NCI-H446 treated with DMSO at 0.1 percent for 48 hours (cell line): Measurements from ENCODE around the gene IKZF2.

Source experiments
- DNase-seq: peaks from one replicate; lab custom pipeline; 2025; lab: John Stamatoyannopoulos, UW

The IKZF2 gene

DNA sequence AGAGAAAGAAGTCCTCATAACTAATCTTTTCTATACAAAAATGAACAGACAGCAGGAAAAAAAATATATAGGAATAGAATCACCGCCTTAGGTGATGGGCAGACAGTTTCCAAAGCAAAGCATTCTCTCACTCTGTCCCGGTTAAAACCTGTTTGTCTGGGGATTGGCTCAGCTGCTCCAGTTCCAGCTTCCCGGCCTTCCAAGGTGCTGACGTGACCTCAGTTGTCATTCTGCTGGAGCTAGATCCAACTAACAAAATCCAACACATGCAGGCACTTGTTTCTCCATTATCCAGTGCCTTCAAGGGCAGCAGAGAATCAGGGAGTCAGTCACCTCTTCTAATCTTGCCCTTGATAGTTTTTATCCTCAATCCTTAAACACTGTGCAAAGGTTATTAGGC is 52.8 kb downstream of the IKZF2 start:
- DNase-seq: no peak

DNA sequence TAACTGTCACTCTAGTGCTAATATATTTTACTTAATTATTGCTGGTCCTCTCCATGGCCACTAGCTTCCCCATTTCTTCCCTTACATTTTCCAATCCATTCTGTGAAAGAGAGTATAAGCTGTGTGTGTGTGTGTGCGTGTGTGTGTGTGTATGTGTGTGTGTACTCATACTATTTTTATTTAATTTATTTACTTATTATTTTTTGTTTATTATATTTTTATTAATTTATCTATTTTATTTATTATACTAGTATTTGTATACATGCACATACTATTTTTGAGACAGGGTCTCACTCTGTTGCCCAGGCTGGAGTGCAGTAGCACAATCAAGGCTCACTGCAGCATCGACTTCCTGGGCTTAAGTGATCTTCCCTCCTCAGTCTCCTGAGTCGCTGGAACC is 59.6 kb downstream of the IKZF2 start:
- DNase-seq: no peak

DNA sequence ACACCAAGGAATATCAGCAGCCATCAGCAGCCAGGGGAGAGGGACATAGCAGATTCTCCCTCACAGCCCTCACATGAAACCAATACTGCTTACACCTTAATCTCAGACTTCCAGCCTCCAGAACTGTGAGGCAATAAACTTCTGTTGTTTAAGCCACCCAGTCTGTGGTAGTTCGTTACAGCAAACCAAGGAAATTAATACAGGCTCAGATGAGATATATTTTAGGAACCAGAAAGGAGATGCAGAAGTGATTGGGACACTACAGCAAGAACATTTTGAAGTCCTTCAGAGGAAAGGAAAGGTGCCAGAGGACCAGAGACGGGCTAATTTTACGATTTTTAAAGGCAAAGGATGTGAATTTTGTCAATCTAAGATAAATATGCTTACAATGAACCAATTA is 60.6 kb downstream of the IKZF2 start:
- DNase-seq: no peak

DNA sequence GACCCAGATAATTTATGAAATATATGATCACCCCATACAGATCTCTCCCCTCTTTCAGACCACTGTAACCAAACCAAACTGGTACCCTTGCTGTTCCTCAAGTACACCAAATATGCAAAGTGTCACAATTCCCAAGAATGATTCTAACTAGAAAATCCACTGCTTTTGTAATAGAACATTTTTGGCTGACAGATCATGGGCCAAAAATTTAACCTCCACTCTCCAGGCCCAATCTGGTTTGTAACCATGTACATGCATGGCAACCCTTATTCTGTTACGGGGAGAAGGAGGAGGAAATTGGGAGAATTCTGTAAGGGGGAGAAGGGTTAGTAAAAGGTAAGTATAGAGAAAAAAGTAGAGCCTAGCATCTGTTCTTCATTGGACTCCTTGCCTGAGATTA is 62.0 kb downstream of the IKZF2 start:
- no peak for DNase-seq

DNA sequence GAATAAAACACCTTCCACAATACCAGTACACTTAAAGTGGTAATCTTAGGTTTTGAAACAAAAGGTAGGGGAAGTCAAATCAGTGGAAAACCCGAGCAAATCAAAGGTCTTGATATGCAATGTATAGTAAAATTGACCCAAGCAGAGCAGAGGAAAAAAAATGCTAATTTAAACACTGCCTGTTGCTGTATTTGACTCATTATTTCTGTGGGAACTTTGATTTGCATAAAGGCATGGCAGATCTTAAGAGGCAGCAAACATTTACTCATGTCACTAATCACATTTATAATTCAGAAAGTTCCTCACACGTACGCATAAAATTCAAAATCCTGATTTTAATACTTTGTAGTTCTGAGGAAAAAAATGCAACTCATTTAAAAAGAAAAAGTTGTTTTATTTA is 64.4 kb downstream of the IKZF2 start:
- no peak for DNase-seq

DNA sequence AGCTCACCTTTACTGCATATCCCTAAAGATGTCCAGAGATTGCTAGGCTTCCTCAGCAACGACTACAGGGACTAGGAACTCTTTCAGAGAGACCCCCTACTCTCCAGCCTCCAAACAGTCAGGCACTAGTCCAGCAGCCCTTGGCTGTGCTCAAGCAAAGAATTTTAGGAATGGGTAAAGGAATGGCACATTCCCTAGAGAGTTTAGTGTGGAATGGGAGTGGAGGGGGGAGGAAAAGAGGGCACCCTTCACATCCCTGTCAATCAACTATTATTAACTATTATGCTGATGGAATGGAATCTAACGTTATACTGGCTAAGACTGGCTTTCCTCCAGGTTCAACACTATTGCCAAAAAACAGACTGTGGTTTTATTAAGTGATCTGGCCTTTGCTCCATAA is 64.8 kb downstream of the IKZF2 start:
- no peak for DNase-seq

DNA sequence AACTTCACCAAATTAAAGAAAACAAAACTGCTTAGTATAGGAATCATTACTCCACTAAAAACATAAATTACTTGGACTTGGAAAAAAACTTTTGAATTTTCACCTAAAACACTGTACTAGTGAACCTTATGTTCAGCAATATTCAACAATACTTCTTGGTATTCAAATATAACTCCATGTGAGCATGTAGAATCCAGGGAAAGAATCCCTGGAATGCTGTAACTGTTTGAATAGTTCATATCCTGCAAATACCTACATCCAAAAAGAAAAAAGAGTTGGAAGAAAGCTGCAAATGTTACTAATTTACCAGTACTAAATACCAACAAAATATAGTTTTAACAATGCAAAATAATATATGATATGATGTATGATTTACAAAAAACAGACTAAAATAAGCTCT is 65.4 kb downstream of the IKZF2 start:
- no peak for DNase-seq

DNA sequence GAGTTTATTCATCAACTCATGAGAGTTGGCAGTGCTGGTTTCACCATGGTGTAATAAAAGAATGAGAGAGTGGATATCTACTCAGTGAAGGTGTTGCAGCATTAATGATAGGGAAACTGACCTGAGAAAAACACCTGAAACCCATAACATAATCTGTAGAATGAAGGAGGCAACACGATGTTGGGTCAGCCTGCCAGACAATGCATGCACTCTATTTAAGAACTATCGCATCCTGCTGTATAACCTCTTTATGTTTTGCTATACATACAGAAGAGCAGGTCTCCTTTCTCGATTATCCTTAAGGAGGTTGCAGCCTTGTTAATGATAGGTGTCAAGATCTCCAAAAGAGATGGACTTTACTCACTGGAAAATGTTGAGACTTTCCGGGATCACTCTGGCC is 65.9 kb downstream of the IKZF2 start:
- DNase-seq: no peak

DNA sequence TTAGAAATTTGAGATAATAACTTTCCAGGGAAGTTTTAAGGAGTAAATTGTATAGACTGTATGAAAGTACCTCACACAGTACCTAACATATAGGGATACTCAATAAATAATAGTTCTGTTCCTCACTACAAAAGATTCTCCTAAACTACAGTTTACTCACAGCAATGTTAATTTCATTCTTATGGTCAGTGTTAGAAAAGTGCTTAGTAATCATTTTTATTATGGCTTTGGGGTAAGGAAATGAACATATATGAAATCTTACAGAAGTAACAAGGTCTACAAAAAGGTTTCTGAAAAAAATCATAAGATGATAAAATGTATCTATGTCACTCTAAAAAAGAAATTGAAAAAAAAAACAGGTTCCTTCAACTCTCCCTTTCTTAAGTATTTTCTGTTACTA is 67.2 kb downstream of the IKZF2 start:
- DNase-seq: no peak

DNA sequence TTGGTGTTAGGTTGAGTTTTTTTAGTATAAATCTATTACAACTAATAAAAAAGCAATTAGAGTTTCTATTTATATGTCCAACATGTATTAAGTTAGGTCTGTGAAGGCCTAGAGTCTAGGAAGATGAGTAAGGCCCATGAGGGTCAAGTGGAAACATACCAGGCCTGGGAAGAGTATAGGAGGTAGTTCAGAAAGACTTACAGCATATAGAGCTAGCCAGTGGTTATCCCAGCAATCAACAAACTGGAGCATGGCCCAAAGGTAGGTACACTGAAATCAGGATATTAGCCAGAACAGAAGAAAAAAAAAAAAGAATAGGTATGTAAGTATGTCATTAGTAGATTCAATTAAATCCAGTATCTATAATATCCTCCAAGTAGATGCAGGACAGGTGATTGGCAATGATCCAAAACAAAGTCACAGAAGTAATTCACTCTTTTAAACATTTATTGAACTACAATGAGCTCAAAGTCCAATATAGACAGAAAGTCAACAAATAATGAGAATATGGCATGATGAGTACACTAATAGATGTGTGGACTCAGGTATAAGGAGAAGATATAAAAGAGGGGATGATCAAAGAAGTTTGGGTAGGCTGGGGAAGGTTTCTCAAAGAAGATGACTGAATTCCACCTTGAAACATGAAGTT is 70.3 kb downstream of the IKZF2 start:
- DNase-seq: no peak

DNA sequence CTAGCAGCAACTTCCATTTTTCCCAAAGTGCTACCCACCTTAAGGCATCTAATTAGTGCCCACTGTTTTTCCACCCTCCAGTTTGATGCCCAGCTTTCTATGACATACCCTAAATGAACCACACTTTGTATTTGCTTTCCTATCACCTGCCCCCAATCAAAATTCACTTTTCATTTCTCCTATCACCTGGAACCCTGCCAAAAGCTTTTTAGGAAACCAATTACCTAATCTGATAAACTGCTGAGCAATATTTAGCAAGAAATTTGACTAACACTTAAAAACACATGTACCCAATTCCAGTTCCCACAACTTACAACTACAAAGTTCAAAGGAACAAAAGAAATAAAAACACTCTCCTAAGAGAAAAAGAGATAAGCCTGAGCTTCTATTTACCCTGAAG is 71.7 kb downstream of the IKZF2 start:
- DNase-seq: no peak

DNA sequence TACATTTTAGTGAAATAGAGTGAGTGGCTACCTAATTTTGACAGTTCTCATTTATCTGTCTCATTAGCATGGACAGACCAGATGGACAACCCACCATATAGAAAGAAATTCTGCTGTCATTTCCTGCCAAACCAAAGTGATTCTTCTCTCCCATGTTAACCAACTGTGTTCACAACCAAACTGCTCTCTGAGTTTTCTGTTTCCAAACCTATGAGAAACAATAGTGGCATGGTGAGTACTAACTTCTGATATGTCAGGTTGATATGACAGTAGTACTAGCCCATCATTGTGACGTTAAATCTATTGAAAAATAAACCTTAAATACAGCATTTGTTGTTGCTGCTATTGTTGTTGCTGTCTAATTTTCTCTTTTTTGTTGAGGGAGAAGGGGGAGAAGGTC is 72.7 kb downstream of the IKZF2 start:
- no peak for DNase-seq

DNA sequence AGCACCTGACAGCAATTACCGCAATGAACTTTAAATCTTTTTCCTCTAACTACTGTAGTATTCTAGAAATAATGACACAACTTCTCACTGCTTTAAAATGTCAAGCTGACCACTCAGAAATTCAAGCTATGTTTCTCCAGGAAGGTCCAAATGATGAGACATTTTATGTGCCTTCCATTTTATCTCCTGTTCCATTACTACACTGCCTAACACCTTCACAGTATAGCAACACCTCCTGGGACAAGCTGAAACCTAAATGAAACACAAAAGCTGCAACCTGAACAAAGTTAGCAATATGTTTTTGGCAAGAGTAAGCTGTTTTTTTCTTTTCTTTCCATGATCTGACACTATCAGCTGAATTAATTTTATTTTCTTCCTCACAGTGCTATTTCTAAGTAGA is 81.9 kb downstream of the IKZF2 start:
- DNase-seq: no peak

DNA sequence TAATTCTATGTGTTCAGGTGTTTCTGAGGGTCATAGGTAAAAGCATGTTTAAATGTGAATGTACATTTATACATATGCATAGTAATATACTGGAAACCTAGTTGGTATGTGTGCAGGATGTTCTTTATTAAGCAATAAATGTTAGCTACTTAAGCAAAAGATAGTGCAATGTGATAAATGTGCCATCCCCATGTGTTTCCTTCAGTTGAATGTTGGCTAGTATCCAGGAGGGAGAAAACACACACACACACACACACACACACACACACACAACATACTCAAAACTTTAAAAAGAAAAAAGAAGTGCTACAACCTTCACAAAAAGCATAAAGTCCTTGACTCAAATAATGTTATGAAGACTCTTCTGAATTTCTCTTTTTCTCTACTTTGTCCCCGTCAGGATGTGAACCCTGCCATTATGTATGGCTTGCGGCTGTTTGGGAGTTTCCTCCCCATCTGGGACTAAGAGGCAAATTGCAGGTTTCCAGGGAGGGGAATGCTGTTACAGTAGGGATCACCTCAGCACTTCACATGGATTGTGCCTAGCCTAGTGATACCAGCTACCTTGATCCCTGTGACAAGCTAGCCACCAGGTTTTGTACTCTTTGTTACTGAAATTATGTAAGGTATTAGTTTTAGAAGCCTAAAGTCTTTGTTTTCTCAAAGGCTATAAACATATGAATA is 82.6 kb downstream of the IKZF2 start:
- no peak for DNase-seq

DNA sequence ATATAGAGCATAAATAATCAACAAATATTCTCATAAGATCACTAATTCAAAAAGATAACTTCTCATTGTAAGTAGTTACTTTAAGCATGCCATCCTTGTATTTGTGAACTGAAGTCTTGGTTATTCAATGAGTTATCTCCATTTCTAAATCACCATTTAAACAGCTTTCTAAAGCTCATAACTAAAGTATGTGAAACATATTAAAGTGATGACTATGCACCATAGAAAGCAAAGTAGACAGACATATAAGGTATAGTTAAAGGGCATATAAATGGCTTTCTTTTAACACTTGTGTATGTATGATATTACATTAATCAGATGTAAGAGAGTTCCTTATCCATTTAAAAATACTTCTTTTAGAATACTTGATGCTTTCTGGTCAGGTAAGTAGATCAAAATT is 83.5 kb downstream of the IKZF2 start:
- DNase-seq: no peak

DNA sequence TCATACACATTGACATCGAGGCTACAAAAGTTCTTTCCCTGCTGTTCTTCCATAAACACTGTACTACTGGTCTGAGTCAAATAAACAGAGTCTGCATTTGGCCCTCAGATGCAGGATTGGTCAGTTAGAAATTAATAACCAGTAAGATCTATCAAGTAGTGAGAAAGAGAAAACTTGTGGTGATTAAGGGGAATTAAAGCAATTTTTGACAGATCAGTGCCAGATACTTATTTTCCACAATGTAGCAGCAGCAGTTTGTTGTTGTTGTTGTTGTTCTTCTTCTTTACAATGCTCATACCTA is 85.0 kb downstream of the IKZF2 start:
- DNase-seq: no peak

DNA sequence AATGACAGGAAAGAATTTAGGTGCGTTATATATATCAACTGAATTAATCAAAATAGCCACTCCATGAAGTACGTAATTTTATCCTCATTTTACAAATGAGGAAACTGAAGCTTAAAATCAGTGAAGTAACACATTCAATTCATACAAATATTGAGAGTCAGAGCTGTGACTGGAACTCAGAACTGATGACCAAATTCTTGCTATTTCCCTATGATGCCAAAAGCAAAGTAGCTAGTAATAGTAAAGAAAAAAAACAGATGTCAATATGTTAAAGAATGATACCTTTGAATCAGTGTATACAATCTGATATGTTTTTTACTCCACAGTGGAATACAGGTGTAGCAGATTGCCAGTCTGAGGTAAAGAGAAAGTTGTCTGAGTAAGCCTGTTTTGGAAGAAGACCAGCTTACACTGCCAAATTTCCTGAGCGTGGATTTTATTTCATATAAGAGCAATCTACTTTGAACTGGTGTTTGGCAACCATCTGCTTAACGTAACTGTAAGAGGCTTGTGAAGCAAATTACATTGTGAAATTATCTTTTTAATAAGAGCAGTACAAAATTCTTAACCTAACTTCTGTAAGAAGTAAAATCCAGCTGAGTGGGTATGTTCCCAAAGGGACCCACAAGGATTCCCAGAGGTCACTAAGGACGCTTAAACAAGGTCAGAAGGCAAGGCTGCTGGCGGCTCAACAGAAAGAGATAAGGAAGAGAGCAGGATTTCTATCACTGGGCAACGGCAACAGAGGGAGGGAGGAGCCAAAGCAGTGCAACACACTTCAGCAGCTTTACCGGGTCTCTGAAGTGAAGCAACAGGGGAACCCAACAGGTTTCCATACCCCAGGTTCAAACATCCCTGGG is 85.6 kb downstream of the IKZF2 start:
- DNase-seq: no peak

DNA sequence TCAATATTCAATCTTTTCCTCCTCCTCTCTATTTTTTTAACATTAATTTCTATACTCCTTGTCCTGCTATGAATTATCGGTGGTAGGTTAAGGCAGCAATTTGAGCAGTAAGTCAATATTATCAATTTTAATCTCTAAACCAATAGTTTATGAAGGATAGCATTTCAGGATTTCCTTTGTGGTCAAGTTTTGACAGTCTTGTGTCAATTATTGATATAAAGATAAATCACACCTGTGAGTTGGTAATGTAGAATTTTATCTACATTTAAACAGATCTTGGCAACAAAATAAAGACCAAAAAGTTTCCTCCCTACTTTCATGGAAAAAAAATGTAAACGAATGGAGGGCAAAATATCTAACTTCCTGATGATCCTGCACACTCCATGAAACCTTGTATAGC is 87.3 kb downstream of the IKZF2 start:
- no peak for DNase-seq

DNA sequence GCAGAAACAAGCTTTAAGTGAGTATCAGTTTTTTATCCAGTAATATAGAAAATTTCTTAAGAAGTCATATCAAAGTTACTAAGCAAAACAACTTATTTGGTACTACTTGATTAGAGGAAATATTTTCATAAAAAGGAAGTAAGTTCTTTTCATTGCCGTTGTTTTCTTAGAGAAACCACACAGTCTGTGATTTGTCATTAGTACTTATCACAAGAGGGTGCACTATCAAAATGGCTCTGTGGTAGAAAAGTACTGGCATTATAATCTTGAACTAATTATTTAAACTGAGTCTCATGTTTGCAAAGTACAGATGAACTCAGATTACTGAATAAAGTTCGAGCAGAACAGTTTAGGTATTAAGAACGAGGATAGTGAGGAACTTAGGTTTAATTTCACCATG is 93.4 kb downstream of the IKZF2 start:
- DNase-seq: no peak

DNA sequence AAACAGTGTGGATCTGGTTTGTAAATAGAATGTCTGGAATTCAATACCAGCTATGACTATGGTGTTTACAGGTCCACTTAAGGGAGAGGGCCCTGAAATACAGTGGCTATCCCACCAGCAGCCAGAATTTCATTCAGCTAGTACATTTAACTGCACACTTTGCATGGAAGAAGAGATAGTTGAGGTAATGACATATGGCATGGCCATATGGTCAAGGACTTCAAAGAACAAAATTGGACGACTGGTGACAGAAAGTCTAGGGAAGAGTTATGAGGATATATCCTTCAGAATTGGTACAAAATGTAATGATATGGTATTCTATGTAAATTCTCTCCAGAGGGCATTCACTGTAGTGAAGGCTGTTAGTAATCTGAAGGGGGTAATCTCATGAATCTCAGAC is 105.0 kb downstream of the IKZF2 start:
- no peak for DNase-seq

DNA sequence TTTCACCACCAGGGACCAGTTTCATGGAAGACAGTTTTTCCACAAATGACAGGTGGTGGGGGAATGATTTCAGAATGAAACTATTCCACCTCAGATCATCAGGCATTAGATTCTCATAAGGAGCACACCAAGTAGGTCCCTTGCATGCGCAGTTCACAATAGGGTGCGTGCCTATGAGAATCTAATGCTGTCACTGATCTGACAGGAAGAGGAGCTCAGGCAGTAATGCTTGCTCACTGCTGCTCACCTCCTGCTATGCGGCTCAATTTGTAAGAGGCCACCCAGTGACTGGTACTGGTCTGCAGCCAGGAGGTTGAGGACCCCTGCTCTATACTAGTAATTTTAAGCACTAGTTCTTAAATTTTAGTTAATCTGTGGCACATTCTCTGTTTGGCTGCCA is 107.8 kb downstream of the IKZF2 start:
- no peak for DNase-seq

DNA sequence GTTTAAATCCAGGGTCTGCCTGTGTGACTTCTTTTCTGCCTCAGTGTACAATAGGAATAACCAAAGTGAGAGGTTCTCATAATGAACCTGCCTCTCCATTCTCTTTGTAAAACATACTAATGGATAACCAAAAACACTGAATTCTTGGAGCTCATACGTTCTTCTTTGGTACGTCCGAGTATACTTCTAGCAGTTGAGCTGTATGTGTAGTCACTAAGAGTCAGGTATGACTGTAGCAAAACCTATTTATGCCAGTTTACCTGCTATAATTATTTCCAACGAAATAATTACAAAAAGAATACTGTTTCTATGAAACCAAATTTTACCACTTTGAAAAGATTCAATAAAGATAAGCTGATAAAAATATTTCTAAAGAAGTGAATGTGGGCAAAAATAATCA is 109.2 kb downstream of the IKZF2 start:
- DNase-seq: no peak

DNA sequence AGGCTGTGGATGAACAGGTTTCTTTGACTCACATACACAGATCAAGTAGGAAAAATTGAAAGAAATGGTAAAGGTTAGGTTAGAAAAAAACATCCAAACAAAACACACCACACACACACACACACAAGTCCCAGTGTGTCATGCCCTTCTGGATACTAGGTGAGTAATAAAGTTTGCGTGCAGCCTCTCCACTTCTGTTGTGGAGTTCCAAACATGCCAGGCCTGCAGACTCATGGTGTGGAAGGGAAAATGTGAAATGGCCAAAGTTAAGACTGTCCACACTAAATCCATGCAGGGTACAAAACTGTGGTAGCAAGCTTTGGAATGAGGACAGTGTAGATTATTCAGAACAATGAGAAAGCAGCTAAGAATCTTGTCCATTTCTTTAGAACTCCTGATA is 114.6 kb downstream of the IKZF2 start:
- no peak for DNase-seq

DNA sequence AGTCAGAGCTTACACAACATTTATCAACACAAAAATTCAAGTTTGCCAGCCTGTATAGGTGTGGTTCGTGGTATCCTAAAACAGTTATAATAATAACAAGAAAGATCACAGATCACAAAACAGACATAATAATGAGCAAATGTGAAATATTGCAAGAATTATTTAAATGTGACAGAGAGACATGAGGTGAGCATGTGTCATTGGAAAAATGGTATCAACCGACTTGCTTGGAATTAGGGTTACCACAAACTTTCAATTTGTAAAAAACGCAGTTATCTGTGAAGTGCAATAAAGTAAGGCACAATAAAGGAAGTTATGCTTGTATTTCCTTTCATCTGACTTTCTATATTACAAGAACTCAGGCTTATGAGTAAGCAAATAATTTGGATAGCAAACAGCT is 116.8 kb downstream of the IKZF2 start:
- no peak for DNase-seq
